AML-193 (cell line): Measurements from ENCODE around the gene SH3BP5L.
"Not testable (repeated sequence)": the region's sequence is repeated elsewhere in the genome, so short reads cannot be mapped to it uniquely, and the experiment has no call there.

Experiments used
- DNase-seq, 2 experiments: peaks; one replicate each; lab custom pipeline; 2025; lab: John Stamatoyannopoulos, UW

The SH3BP5L gene

DNA sequence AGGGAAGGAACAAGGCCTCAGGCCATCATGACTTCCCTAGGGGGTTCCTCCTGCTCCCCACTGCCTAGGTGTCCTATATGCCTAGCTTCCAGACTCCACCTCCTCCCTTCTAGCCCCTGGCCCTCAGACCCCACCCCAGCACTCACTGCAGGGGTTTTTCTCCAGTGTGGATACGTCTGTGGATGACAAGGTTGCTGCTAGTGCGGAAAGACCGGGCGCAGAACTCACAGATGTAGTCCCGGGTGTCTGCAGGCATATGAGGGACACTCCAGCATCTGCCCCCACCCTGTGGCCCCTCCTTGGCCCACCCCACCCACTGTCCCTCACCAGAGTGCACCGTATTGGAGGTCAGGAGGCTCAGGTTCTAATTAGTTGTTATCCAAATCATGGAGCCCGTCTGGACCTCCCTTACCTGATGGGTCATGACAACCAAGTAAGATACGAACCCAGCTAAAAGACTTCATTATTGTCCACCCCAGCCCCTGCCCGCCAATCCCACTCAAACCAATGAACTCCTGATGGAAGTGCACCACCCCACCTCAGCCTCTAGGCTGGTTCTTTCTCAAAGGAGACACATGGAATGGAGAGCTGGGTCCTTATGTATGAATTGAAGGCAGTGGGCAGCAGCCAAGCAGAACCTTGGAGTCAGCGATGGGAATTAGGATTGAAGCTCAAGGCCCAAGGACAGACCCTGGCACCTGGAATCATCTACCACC is 25.0 kb upstream of the SH3BP5L start:
- no peak for DNase-seq

- DNase-seq, result no peak
Measured at GRCh38 chr1:248850124-248850523, 24.4 kb upstream of the SH3BP5L start.

GRCh38 chr1:248849637-248850036 is 23.9 kb upstream of the SH3BP5L start:
- no peak for DNase-seq

- no peak for DNase-seq
Measured at GRCh38 chr1:248849152-248849551, 23.4 kb upstream of the SH3BP5L start.

DNA sequence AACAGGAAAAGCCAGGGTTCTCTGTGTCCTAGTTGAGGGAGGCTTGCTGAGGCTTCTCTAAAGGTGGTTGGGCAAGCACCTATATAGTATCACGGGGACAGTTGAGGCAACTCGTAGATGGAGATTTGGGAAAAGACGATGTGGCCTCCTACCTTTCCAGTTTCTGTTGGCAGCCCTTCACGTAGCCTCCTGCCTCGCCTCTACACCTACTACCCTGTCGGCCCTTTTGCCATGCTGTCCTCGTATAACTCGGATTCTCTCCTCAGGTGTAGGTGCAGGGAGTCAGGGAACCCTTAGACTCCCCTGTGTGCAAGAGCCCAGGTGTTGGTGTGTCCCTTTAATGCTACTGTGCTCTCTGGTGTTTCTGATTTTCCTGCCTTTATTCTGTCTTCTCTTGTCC is 22.9 kb upstream of the SH3BP5L start:
- no peak for DNase-seq

- no peak for DNase-seq
Measured at GRCh38 chr1:248847956-248848561, 22.3 kb upstream of the SH3BP5L start.

GRCh38 chr1:248847181-248847955 is 21.7 kb upstream of the SH3BP5L start:
- DNase-seq, result no peak

DNA sequence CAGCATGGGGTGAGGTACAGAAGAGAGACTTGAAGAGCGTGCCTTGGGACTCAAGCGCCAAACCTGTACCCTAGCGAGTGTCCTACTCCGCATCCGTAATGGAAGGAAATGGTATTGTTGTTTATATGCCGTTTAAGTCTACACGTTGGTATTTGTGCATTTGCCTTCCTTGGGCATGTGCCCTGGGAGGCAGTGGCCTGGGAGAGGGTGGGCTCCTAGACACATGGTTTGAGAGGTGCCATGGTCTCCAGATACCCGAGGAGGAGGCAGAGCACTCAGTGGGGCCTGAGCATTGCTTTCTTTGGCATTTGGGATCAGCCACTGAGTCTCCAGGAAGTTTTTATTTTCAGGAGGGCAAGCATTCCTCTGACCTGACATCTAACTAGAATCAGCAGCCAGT is 18.8 kb upstream of the SH3BP5L start:
- no peak for DNase-seq

GRCh38 chr1:248843687-248844086 is 18.0 kb upstream of the SH3BP5L start:
- no peak for DNase-seq

DNA sequence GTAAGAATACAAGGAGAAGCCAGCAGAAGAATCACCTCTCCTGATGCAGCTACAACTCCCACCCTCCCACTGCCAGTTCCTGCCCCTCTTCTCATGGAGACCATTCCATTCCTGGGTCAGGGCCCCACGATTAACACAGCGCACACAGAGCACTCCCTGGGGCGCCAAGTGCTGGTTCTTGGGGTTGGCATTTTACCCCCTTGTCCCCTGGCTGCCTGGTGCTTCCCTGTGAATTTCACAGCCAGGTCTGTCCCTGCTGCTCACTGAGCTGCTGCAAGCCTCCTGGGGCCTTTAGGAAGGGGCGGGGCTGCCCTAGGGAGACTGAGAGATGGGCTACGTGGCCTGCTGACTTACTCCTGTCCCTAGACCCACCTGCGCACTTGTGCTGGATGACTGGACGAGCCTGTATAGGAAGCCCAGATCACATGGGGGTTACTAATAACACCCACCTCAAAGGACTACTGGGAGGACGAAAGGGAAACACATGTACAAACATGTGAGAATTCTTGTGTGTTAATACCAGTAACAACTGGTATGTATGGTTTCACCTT is 17.1 kb upstream of the SH3BP5L start:
- no peak for DNase-seq

GRCh38 chr1:248841702-248842395 is 16.1 kb upstream of the SH3BP5L start:
- peak; percentile 59 to 67 for DNase-seq

- no peak for DNase-seq
Measured at GRCh38 chr1:248840946-248841345, 15.2 kb upstream of the SH3BP5L start.

- no peak for DNase-seq
Measured at GRCh38 chr1:248839168-248839555, 13.4 kb upstream of the SH3BP5L start.

- peak; percentile 73 to 76 for DNase-seq
Measured at GRCh38 chr1:248838357-248839167, 12.8 kb upstream of the SH3BP5L start.

DNA sequence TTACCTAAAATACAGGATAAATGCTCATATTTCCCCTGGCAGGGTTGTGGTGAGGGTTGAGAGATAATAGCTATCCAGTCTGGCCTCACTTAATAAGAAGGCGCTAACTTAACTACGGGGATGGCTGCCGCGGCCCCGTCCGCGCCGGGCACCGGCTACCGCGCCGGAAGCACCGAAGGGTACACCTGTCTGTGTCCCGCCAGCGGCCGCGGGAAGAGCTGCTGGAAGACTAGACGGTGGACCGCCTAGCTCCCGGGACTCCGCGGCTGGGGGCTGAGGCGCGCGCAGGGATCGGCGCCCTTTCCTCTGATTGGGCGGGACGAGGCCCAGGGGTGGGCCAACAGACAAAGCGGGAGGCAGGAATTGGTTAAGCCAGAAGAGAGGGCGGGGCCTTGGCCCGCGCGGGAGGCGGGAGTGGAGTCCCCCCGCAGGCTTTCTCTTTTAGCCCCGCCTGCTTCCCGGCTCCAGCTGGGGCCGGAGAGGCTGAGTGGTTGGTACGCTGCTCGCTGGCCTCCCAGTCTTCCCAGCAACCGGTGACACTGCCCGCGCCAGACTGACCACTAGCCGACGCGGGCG is 12.2 kb upstream of the SH3BP5L start, which contains the start of gene ZNF672:
ZNF672 (plus strand) TSS at position 444 of the 576 bp plus-strand sequence. CDS start 9,051 bp downstream, outside the sequence.
- DNase-seq, result peak; percentile 94 to 95

- no peak for DNase-seq
Measured at GRCh38 chr1:248837045-248837780, 11.5 kb upstream of the SH3BP5L start.

- DNase-seq, result peak; percentile 42 to 50
Measured at GRCh38 chr1:248834343-248834940, 8.7 kb upstream of the SH3BP5L start.

DNA sequence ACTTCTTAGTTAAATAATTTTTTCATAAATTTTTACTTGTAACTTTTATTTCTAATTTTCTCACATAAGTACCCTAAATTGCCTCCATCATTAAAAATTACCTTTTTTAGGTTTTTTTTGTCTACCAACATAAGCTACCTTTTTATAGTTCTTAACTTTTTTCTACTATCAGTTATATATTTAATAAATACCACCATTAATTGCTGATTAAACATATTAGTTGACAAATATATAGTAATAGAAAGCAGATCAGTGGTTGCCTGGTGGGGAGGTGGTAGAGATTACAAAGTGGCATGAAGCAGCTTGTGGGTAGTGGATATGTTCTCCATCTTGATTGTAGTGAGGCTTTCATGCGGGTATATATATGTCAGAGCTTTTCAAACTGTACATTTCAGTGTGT is 6.1 kb upstream of the SH3BP5L start:
- DNase-seq, result no peak

DNA sequence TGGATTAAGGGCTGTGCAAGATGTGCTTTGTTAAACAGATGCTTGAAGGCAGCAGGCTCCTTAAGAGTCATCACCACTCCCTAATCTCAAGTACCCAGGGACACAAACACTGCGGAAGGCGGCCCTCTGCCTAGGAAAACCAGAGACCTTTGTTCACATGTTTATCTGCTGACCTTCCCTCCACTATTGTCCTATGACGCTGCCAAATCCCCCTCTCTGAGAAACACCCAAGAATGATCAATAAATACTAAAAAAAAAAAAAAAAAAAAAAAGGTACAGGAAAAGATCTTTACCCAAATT is 5.0 kb upstream of the SH3BP5L start:
- not testable (repeated sequence) for DNase-seq

- peak; percentile 68 to 74 for DNase-seq
Measured at GRCh38 chr1:248828845-248829244, 3.1 kb upstream of the SH3BP5L start.
